HG03039 (cell line): ENCODE data around the gene NUP153.
"Not testable (repeated sequence)": the region's sequence is repeated elsewhere in the genome, so short reads cannot be mapped to it uniquely, and the experiment has no call there.

Experiments
- ATAC-seq: cut with Tn5 transposase; IDR thresholded peaks from one replicate; pipeline ENCODE4 v1.9.1; 2021; ENCODE audit warnings: mild to moderate bottlenecking, moderate library complexity; ENCODE audit not compliant: unreplicated experiment

Gene NUP153

GRCh38 chr6:17621003-17621402 lies 85.7 kb downstream of the NUP153 start:
- ATAC-seq: peak; percentile 58

GRCh38 chr6:17615794-17616193 lies 90.9 kb downstream of the NUP153 start:
- ATAC-seq: no peak

GRCh38 chr6:17612048-17612447 lies 94.7 kb downstream of the NUP153 start:
- no peak for ATAC-seq

GRCh38 chr6:17610835-17611234 lies 95.9 kb downstream of the NUP153 start:
- ATAC-seq: no peak

GRCh38 chr6:17606606-17607005 lies 100.1 kb downstream of the NUP153 start:
- no peak for ATAC-seq

- no peak for ATAC-seq
These were observed 103.8 kb downstream of the NUP153 start for GRCh38 chr6:17602888-17603287.

GRCh38 chr6:17601386-17601703 lies 105.4 kb downstream of the NUP153 start:
- no peak for ATAC-seq

- ATAC-seq: peak; percentile 53
These were observed 106.0 kb downstream of the NUP153 start for GRCh38 chr6:17600527-17601385.

GRCh38 chr6:17599877-17600526 lies 106.7 kb downstream of the NUP153 start, which contains the start of gene FAM8A1:
Gene FAM8A1, plus strand, starts transcription at chr6:17600302. Its CDS starts 108 bp downstream, at chr6:17600410.
- peak; percentile 83 for ATAC-seq

GRCh38 chr6:17596085-17596484 lies 110.6 kb downstream of the NUP153 start:
- no peak for ATAC-seq

- no peak for ATAC-seq
These were observed 113.5 kb downstream of the NUP153 start for GRCh38 chr6:17593246-17593645.

GRCh38 chr6:17591287-17591686 lies 115.4 kb downstream of the NUP153 start:
- no peak for ATAC-seq

- peak; percentile 74 for ATAC-seq
These were observed 117.2 kb downstream of the NUP153 start for GRCh38 chr6:17589406-17590096.

GRCh38 chr6:17588011-17588410 lies 118.7 kb downstream of the NUP153 start:
- no peak for ATAC-seq

GRCh38 chr6:17586623-17587022 lies 120.1 kb downstream of the NUP153 start:
- ATAC-seq: not testable (repeated sequence)

- no peak for ATAC-seq
These were observed 120.8 kb downstream of the NUP153 start for GRCh38 chr6:17585766-17586490.

- ATAC-seq: peak; percentile 61
These were observed 122.4 kb downstream of the NUP153 start for GRCh38 chr6:17584241-17584803.

GRCh38 chr6:17583811-17584210 lies 122.9 kb downstream of the NUP153 start:
- ATAC-seq: no peak

- ATAC-seq: not testable (repeated sequence)
These were observed 125.4 kb downstream of the NUP153 start for GRCh38 chr6:17581282-17581681.

- no peak for ATAC-seq
These were observed 126.1 kb downstream of the NUP153 start for GRCh38 chr6:17580518-17581048.
